NOMO-1 (cell line): ENCODE results near the gene XPO4.
A peak's percentile ranks its signal among the peaks of the same experiment; 100 is the strongest.
"Not testable (repeated sequence)": the region's sequence is repeated elsewhere in the genome, so short reads cannot be mapped to it uniquely, and the experiment has no call there.

ENCODE experiments used
- DNase-seq, 2 experiments: peaks; one replicate each; lab custom pipeline; 2025; ENCODE audit not compliant: unreplicated experiment in 2 of 2; lab: John Stamatoyannopoulos, UW

Gene XPO4

GRCh38 chr13:20789665-20790064 is 112.9 kb downstream of the XPO4 start:
- DNase-seq = no peak

GRCh38 chr13:20788312-20788711 is 114.2 kb downstream of the XPO4 start:
- DNase-seq = no peak

- peak in 1 of 2 experiments; percentile 17 for DNase-seq
Observed at GRCh38 chr13:20787180-20787579, 115.4 kb downstream of the XPO4 start.

- DNase-seq = no peak
Observed at GRCh38 chr13:20782116-20782708, 120.3 kb downstream of the XPO4 start.

DNA sequence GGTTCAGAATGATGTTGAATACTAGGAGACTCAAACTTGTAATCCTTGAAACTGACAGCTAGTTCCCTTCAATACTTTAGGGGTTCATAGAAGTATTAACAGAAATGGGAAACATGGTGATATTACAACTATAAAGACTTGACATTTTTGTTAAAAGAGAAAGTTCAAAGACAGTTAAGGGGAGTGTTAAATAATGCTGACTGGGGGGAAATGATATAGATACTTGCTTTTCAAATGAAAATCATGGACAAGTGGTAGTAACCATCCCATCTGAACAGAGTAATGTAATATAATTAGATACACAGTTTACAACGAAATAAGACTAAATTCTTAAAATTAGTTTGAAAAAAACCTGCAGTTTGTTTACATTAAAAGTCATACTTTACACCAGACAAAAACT is 122.2 kb downstream of the XPO4 start:
- DNase-seq = no peak

DNA sequence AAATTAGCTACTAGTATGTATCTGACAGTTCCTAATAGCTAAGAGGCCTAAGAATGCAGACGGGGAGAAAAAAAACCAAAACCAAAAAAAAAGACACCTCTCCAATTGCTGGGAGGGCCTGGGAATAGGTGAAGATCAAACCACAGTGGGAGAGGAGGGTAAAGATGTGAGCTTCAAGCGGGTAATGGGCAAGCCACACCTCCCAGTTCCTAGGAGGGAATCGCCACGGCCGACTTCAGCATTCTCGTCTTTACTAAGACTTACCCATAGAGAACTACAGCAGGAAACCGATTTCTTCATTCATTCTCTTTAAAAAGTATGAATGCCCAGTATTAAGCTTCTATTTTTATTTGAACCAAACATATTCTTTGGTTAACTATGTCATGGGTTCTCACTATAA is 123.1 kb downstream of the XPO4 start:
- no peak for DNase-seq

DNA sequence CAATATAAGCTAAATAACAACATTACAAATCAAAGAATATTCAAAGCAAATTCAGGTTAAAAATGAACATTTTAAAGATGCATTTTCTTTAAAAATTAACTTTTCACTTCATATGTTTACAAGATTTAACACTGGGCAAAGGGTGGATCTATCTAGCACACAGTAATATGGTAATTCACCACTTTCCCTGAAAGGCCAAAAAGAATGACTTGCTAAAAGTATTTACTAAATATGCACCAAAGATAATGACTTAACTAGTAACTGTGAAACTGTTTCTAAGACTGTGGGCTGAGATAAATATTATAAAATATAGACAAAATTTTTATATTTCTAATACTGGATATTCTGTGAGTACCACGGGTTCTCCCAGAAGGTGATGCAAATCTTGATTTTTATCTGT is 124.2 kb downstream of the XPO4 start:
- no peak for DNase-seq

DNA sequence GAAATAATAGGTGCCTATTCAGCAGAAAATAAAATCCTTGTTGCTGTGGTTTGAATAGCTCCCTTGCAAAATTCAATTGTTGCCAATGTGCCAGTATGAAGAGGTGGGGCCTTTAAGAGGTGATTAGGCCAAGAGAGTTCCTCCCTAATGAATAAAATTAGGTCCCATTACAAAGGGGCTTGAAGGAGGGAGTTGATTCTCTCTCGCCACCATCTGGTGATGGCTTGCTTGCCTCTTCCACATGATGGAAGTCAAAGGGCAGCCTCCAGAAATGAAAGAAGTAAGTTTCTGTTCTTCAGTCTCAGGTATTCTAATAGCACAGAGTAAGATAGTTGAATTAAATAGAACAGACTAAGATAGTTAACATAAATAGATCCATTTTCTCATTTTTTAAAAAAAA is 125.8 kb downstream of the XPO4 start:
- no peak for DNase-seq

DNA sequence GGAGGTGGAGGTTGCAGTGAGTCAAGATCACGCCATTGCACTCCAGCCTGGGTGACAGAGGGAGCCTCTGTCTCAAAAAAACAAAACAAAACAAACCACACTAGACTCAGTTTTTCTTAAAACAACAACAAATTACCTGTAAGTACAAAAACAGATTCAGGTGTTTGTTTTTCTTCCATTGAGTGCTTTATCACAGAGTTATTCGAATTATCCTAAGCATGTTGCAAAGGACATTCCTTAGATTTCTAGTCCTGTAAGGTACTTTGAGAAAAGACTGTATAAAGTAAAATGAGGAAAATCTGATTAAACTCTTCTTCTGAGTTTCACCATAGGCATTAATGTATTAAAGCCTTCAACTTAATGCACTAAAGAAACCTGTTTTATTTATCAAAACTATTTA is 126.6 kb downstream of the XPO4 start:
- no peak for DNase-seq

- no peak for DNase-seq
Observed at GRCh38 chr13:20774746-20775145, 127.8 kb downstream of the XPO4 start.

DNA sequence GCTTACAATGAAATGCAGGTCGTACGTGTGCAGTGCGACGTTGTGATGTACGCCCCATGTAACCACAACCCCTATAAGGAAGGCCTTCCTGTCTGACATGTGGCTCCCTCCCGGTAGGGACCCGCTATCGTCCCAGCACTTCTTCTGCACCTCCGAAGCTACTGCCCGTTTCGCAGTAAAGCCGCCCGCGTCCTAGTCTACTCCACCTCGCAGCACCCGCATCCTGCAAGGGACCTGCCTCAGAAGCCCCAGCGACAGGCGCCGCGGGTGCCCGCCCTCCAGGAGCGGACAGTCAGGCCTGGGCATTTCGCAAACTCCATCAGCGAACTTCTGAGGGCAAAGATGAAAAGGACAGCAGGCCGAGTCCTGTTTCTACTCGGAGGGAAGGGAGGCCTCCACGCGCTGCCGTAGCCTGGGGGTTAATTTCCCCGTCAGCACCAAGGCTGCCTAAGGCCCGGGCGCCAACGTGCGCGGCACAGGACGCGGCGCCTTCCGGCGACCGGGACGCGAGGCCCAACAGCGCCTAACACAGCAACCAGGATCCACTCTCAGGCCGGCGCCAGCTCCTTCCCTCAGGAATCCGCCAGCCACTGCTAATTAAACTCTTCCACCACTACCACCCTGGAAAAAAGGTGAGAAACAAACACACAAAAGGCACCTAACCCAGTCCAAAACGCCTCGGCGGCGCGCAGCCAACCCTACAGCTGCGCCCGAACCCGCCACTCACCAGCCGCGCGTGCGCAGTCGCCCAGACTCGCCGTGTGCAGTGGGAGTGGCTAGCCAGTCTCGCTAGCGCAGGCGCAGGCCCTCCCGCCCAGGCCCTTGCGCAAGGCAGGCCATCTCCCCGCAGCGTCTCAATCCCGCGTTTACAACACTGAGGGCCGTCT is 129.1 kb downstream of the XPO4 start, which contains the start of gene EEF1AKMT1:
TSS of gene EEF1AKMT1 (minus strand) at position 768 of the 887 bp plus-strand sequence. CDS start 16,363 bp downstream, outside the sequence.
- DNase-seq = peak; percentile 97 to 98

DNA sequence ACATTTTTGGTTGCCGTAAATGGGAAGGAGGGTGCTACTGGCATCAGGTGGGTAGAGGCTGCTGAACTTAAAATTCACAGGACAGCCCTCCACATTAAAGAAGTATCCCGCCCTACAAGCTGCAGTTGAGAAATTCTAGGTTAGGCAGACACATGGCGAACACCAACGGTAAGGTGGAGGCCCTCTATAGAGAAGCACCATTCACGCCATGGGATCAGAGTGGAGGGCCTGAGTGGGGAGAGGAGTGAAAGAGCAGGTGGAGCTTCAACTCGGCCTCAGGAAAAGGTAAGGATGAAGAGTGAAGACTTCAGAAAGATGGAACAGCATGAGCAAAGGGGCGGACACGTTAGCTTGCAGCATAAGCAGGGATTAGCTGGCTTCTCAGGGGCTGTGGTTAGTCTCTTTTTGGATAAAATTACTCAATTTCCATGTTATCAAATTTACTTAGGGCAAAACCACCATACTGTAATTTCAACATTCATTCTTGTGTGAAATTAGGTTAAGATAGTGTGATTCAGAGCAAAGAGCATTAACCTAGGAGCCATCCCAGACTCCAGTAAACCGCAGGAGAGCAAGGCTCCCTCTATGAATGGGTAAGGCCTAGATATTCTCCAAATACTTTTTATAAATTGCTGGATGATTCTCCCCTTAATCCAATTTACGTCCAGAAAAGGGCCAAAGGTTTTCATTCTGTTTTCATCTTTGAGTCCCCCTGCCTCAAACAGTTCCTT is 130.0 kb downstream of the XPO4 start:
- peak; percentile 12 to 55 for DNase-seq

DNA sequence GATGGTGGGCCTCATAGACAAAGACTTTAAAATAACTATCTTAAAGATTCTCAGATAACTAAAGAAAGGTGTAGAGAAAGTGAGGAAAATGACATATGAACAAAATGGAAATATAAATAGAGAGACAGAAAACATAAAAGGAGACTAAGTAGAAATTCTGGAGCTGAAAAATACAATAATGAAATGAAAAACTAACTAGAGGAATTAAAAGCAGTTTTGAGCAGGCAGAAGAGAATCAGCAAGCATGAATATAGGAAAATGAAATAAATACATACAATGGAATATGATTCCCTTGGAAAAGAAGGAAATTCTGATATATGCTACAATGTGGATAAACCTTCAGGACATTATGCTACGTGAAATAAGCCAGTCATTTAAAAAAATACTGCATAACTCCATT is 132.7 kb downstream of the XPO4 start:
- no peak for DNase-seq

- no peak for DNase-seq
Observed at GRCh38 chr13:20769091-20769490, 133.5 kb downstream of the XPO4 start.

GRCh38 chr13:20767309-20767943 is 135.1 kb downstream of the XPO4 start:
- DNase-seq = no peak

GRCh38 chr13:20760872-20761271 is 141.7 kb downstream of the XPO4 start:
- no peak for DNase-seq

DNA sequence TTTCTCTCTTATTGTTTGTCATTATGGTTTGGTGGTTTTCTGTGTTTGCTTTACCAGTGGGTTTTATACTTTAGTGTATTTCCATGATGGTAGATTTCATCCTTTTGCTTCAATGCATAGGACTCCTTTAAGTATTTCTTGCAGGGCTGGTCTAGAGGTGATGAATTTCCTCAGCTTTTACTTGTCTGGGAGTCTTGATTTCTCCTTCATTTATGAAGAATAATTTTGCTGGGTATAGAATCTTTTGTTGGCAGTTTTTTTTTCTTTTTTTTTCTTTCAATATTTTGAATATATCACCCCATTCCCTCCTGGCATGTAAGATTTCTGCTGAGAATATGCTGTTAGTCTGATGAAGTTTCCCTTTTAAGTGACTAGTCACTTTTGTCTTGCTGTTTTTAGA is 148.5 kb downstream of the XPO4 start:
- no peak for DNase-seq

DNA sequence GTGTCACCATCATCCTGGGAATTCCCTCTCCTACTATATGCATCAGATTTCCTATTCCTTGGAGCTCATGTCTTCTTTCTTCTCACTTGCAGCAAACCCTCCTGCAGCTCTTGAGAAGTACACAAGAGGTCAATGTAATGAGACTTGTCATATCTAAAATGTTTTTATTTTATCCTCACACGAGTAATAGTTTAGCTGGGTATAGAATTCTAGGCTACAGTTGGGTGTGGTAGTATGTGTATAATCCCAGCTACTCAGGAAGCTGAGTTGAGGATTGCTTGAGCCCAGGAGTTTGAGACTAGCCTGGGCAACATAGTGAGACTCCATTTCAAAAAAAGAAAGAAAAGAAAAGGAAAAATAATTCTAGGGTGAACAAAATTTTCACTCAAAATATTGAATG is 153.2 kb downstream of the XPO4 start:
- DNase-seq = no peak

DNA sequence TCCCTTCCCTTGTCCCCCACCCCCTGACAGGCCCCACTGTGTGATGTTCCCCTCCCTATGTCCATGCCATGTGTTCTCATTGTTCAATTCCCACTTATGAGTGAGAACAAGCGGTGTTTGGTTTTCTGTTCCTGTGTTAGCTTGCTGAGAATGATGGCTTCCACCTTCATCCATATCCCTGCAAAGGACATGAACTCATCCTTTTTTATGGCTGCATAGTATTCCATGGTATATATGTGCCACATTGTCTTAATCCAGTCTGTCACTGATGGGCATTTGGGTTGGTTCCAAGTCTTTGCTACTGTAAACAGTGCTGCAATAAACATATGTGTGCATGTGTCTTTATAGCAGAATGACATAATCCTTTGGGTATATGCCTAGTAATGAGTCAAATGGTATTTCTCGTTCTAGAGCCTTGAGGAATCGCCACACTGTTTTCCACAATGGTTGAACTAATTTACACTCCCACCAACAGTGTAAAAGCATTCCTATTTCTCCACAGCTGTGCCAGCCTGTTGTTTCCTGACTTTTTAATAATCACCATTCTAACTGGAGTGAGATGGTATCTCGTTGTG is 158.6 kb downstream of the XPO4 start:
- not testable (repeated sequence) for DNase-seq

- DNase-seq = no peak
Observed at GRCh38 chr13:20740021-20740420, 162.5 kb downstream of the XPO4 start.

DNA sequence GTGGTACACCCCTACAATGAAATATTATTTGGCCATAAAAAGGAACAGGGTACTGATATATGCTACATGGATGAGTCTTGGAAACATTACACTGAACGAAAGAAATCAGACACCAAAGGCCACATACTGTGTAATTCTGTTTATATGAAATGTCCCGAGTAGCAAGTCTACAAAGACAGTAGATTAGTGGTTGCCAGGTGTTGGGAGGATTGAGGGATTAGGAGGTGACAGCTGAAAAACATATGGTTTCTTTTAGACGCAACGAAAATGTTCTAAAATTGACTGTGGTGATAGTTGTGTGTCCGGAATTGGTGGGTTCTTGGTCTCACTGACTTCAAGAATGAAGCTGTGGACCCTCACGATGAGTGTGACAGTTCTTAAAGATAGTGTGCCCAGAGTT is 163.9 kb downstream of the XPO4 start:
- no peak for DNase-seq
